Right cardiac atrium (tissue), 5 donors: ENCODE results near the gene SEMA5B. TPM values are rescaled to one million over a fixed set of nuclear protein-coding genes. Genes with fewer than 3 reads are reported as not detected.

Source experiments
- ATAC-seq, 2 donors: fragments of 200-7000 bp; cut with Tn5 transposase; one replicate each; pipeline versions ENCODE4 v1.8.0 to v1.9.1; 2020; ENCODE audit warnings: moderate library complexity in 2 of 2, mild to moderate bottlenecking in 1 of 2
- DNase-seq, 3 donors: peaks; one replicate each; pipeline ENCODE4 v3.0.0-alpha.2; 2020
- H3K27ac ChIP-seq: one replicate; pipeline ENCODE4 v1.5.1; 2013; ENCODE audit warnings: mild to moderate bottlenecking, low read length, control low read depth, moderate library complexity
- H3K27me3 ChIP-seq: one replicate; pipeline ENCODE4 v1.6.1; 2013; ENCODE audit not compliant: control insufficient read depth, insufficient read depth
- H3K4me1 ChIP-seq: one replicate; pipeline ENCODE4 v1.6.1; 2013; ENCODE audit warnings: low read length; ENCODE audit not compliant: control insufficient read depth, insufficient read depth
- H3K4me3 ChIP-seq: one replicate; pipeline ENCODE4 v1.5.1; 2013; ENCODE audit warnings: low read length, control low read depth
- H3K9me3 ChIP-seq: one replicate; pipeline ENCODE4 v1.6.1; 2013; ENCODE audit warnings: low read length; ENCODE audit not compliant: control insufficient read depth
- WGBS: extraction: QIAGEN DNeasy Blood & Tissue Kit; methylation state at CpG from one replicate; pipeline ENCODE4 v1.1.7; 2013; 5-methylcytosine and 5-hydroxymethylcytosine counted together
- intact Hi-C, 4 donors: fragments of 100-400 bp; cut with DNase I; formaldehyde crosslinking; loops; one replicate each; pipeline versions ENCODE4 v1.11.0 to v1.14.0; 2022 to 2023
- long read RNA-seq, 4 donors: library from polyadenylated mRNA; unstranded; transcript quantifications; one replicate each; pipeline ENCODE4 v2.0.0, GENCODE V29; 2020 to 2021
- polyA plus RNA-seq: library from polyadenylated mRNA; stranded (reverse); fragments of 200-250 nt; gene quantifications from one replicate; pipeline ENCODE4 v1.2.3, GENCODE V29; 2013
- total RNA-seq, 4 donors: library from RNA; stranded (reverse); fragmentation: NEBNext Ultra II Directional; extraction: Animal tissue kit (Norgen Biotek cat#: 25700); gene quantifications; one replicate each; pipeline ENCODE4 v1.2.1, GENCODE V29; 2021
- donor health status: healthy with polysubstance abuse.
- donor health status: DM: no; HTN: yes; CAD: no.
- donor health status: DM: no; HTN: no; CAD: no.
- donor health status: DM: no; HTN: yes; CAD: no; lungs with severe emphysema.
- donor health status: DM: yes; HTN: yes; CAD: no.

The SEMA5B gene, protein sequence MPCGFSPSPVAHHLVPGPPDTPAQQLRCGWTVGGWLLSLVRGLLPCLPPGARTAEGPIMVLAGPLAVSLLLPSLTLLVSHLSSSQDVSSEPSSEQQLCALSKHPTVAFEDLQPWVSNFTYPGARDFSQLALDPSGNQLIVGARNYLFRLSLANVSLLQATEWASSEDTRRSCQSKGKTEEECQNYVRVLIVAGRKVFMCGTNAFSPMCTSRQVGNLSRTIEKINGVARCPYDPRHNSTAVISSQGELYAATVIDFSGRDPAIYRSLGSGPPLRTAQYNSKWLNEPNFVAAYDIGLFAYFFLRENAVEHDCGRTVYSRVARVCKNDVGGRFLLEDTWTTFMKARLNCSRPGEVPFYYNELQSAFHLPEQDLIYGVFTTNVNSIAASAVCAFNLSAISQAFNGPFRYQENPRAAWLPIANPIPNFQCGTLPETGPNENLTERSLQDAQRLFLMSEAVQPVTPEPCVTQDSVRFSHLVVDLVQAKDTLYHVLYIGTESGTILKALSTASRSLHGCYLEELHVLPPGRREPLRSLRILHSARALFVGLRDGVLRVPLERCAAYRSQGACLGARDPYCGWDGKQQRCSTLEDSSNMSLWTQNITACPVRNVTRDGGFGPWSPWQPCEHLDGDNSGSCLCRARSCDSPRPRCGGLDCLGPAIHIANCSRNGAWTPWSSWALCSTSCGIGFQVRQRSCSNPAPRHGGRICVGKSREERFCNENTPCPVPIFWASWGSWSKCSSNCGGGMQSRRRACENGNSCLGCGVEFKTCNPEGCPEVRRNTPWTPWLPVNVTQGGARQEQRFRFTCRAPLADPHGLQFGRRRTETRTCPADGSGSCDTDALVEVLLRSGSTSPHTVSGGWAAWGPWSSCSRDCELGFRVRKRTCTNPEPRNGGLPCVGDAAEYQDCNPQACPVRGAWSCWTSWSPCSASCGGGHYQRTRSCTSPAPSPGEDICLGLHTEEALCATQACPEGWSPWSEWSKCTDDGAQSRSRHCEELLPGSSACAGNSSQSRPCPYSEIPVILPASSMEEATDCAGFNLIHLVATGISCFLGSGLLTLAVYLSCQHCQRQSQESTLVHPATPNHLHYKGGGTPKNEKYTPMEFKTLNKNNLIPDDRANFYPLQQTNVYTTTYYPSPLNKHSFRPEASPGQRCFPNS
- 1 to 10 TPM in 3 of 4 donors, under 1 TPM in 1; 0.72 to 4.9 (median 3.1) TPM for total RNA-seq
- 3.3 TPM for polyA plus RNA-seq
- long read RNA-seq, donor 1, partial matches to known transcripts, result 8 of 12 reads
- long read RNA-seq, donor 1, other reads (novel, unspliced or antisense), result 4 of 12 reads
- long read RNA-seq, donor 2, partial matches to known transcripts, result 2 of 6 reads
- long read RNA-seq, donor 2, other reads (novel, unspliced or antisense), result 4 of 6 reads
- long read RNA-seq, donor 3, full-length matches to known transcripts, result 1 of 16 reads
- long read RNA-seq, donor 3, partial matches to known transcripts, result 10 of 16 reads
- long read RNA-seq, donor 3, other reads (novel, unspliced or antisense), result 5 of 16 reads
- long read RNA-seq, donor 4, partial matches to known transcripts, result 0 of 4 reads
- long read RNA-seq, donor 4, other reads (novel, unspliced or antisense), result 4 of 4 reads

DNA sequence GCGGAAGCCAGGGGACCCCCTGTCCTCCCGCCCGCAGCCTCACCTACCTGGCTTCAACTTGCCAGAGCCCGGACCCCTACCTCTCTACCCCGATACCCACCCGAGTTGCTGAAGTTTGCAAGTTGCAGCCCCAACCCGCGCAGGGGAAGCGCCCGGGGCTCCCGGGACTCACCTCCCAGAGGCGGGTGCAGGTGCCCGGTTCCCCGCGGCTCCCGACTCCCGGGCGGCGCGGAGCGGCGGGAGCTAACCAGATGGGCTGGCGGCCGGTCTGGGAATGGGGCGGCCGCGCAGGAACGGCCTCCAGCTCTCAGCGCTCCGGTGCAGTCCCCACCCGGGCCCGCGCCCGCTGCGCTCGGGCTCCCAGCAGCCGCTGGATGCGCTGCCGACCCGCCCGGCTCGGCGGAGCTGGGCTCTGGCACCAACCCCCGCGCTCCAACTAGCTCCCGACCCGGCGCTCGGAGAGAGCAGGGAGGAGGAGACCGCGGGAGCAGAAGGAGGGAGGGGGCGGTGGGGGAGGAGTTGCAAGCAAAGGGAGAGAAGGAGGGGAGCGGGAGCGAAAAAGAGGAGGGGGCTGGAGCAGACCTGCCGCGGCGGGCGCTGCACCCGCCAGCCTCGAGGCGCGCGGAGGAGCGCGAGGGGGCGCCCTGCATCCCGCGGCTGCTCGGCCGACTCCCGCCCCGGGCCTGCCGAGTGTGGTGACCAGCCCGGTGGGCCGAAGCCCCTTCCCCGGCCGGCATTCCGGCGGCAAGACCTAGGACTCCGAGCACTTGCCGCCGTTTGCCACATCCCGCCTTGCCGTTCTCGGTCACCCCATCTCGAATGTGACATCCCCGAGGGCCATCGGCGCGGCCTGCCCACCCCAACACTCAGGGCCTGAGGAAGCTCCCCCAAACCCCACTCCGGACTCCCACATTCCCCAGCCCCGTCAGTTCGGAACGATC is at the start of gene SEMA5B:
SEMA5B (minus strand) TSS at position 472 of the 941 bp plus-strand sequence. CDS start 66,500 bp downstream, outside the sequence.
- peaks cover 2% of the 10 kb centered on the region for H3K4me1 ChIP-seq
- no peaks in the 10 kb centered on the region for H3K9me3 ChIP-seq
- peak; percentile 69 to 73 for ATAC-seq
- WGBS, result under 1% methylated on average over 94 of the region's 94 CpGs
- peak within 1 kb of the TSS; percentile 74 for H3K4me3 ChIP-seq
- DNase-seq, result peak; percentile 36 to 77 (median 70)
- intact Hi-C loops, result loop anchor here (2.0 to 5.0 kb wide), 2 partner anchors 85 kb away; no protein-coding TSS in a partner anchor
- no peaks in the 10 kb centered on the region for H3K27me3 ChIP-seq
- no peak within 1 kb of the TSS for H3K27ac ChIP-seq

DNA sequence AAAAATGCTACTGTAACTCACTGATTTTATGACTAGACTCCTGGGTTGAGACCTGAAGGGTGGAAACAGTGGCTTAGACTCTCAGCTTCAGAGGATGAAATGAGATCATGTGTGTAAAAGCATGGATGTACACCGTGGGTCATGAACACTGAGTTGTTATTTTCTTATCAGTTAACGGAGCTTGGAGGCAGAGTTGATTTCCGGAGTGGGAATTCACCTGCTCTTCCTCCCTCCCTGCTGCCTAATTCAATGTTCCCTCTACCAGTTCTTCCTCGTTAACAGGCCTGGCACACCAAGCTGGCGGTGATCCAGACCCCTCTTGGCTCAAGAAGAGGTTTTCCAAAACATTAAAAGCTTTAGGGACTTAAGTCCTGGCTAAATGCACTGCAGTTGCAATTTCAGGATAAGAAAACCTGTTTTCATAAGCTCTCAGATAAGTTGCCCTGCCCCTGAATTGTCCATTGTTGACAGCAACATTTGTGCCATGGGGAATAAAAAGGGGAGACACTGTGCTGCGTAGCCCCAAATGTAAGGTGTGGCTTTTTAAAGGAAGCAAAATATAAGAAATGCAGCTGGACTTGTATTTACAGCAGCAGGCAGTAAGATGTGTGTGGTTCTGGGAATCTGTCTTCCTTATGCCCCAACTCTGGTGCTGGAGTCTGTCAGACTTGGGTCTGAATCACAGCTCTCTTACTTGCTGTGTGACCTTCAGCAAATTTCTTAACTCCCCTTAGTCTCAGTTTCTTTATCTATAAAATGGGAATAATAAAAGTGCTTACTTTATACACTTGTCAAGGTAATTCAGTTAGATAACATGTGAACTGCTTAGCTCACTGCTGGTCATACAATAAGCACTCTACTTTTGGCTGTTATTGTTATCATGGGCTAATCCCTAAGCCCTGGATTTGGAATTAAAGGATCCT is 49.2 kb upstream of the SEMA5B start:
- ATAC-seq, result peak; percentile 61 to 67
- peaks cover 32% of the 10 kb centered on the region for H3K4me1 ChIP-seq
- no peaks in the 10 kb centered on the region for H3K27me3 ChIP-seq
- H3K9me3 ChIP-seq, result no peaks in the 10 kb centered on the region
- peak; percentile 76 to 88 (median 87) for DNase-seq
- WGBS, result 12% methylated on average over 6 of the region's 6 CpGs
- H3K27ac ChIP-seq, result peak overlapping the region; percentile 72
- H3K4me3 ChIP-seq, result no peak overlapping the region
- intact Hi-C loops, result no loop called here

DNA sequence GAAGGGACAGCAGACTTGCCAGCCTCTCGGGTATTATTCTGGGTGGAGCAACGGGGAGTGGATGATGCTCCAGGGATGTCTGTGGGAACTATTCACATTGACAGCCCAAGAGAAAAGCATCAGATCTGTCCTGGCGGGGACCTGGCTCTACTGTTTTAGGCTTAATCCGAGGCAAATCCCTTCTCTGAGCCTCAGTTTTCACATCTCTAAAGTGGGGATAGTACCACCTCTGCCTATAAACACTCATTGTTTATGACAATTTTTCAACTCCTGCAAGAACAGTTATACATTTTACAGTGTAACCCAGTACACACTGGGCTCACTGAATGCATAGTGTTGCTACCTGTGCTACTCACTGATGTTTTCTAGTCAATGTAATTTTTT is 48.5 kb upstream of the SEMA5B start:
- Histone ChIP-seq H3K4me3 (no peak overlapping the region), H3K27ac (peak overlapping the region; percentile 15), H3K4me1 (peaks cover 34% of the 10 kb centered on the region), H3K9me3 (no peaks in the 10 kb centered on the region), H3K27me3 (no peaks in the 10 kb centered on the region)
- no peak for DNase-seq
- 83% methylated on average over 4 of the region's 4 CpGs for WGBS
- ATAC-seq, result no peak
- intact Hi-C loops, result no loop called here

DNA sequence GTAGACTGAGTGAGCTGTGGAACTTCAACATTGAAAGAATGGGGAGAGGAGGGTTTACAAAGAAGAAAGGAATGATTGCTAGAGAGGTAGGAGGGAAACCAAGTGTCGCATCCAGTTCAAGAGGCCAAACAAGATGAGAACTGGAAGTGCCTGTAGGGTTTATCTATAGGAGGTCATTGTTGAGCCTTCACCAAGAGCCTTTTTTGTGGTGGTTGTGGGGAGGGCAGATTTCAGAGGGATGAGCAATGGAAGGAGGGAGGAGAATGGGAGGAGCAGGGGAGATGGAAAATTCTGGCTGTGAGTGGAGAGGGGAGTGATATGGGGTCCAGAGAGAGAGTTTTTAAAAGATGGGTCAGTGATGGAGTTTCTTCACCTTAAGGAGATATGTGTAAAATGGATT is 47.8 kb upstream of the SEMA5B start:
- H3K4me1 ChIP-seq, result peaks cover 29% of the 10 kb centered on the region
- intact Hi-C loops, result no loop called here
- DNase-seq (no peak), ATAC-seq (no peak)
- peak overlapping the region; percentile 19 for H3K27ac ChIP-seq
- H3K9me3 ChIP-seq, result no peaks in the 10 kb centered on the region
- H3K4me3 ChIP-seq, result no peak overlapping the region
- no peaks in the 10 kb centered on the region for H3K27me3 ChIP-seq
- 88% methylated on average over 1 of the region's 1 CpG for WGBS

DNA sequence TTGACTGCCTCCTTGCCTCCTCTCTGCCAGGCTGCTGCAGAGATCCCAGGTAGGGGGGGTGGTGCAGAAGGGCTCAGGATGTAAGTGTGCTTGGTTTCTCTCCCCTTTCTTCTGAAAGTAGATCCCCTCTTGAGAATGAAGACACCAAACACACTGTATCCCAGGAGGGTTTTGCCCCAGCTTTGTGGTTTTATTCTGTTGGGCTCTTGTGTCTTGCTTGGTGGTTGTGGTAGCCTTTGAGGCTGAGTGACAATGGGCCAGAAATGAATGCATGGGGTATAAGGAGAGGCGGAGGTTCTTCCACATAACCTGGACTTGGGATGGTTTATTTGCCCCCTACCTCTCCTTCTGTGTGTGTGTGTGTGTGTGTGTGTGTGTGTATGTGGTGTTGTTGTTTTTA is 45.0 kb upstream of the SEMA5B start:
- Histone ChIP-seq H3K4me3 (no peak overlapping the region), H3K9me3 (no peaks in the 10 kb centered on the region), H3K27ac (no peak overlapping the region), H3K4me1 (peaks cover 32% of the 10 kb centered on the region), H3K27me3 (no peaks in the 10 kb centered on the region)
- DNase-seq (no peak), ATAC-seq (no peak)
- intact Hi-C loops, result no loop called here
- 98% methylated on average over 1 of the region's 1 CpG for WGBS

DNA sequence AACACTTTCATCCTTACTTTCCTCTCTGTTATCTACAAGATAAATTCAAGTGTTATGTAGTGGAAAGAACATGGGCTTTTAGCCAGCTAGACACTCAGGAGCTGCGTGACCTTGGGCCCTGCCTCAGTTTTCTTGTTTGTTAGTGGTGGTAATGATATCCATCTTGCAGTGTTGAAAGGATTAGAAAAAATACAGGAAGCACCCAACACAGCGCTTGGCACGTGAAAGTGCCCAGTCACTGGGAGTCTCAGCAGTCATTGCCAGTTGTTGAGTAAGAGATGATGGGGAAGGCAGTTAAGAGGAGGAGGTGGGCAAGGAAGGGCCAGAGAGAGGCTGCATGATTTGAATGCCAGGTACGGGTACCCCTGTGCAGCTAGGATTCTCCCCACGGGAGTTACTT is 44.6 kb upstream of the SEMA5B start:
- Histone ChIP-seq H3K27me3 (no peaks in the 10 kb centered on the region), H3K9me3 (no peaks in the 10 kb centered on the region), H3K4me3 (no peak overlapping the region), H3K4me1 (peaks cover 32% of the 10 kb centered on the region), H3K27ac (no peak overlapping the region)
- intact Hi-C loops, result no loop called here
- ATAC-seq (peak; percentile 3 to 5), DNase-seq (no peak)
- 59% methylated on average over 5 of the region's 5 CpGs for WGBS

DNA sequence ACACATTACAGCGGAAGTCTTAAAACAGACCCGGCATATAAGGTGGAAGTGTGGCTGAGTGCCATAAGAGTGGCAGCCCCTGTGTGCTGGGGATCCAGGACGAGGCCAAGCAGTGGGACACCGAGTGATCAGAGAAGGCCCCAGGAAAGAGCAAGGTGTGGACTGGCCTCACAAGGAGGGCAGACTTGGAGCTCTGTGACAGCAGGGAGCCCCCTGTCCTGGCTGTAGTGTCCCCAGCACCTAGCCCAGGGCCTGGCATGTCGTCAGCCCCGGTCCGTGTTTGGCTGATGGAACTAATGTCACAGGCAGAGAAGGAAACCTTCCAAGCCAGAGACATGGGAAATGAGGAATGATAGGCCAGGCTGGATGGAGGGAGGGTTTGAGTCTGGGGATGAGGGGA is 44.0 kb upstream of the SEMA5B start:
- ATAC-seq (no peak), DNase-seq (no peak)
- H3K27me3 ChIP-seq, result no peaks in the 10 kb centered on the region
- H3K9me3 ChIP-seq, result no peaks in the 10 kb centered on the region
- H3K4me1 ChIP-seq, result peaks cover 28% of the 10 kb centered on the region
- 59% methylated on average over 7 of the region's 7 CpGs for WGBS
- intact Hi-C loops, result no loop called here
- H3K27ac ChIP-seq, result no peak overlapping the region
- H3K4me3 ChIP-seq, result no peak overlapping the region

DNA sequence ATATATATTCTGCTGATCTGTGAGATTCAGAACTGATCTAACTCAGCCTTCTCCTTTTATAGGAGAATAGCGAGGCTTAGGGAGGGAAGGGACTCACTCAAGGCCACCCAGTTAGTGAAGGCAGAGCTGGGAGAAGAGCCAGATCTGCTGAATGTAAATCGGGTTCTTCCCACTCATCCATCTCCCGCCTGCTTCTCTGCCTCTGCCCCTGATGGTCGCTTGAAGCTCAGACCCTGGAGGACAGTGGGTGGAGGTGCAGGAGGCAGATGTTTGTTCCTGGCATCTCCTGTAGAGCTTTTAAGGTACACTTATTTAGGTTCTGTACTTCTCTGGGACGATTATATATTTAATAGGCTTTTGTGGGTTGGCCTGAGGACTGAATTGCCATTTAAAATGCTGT is 43.6 kb upstream of the SEMA5B start:
- no peak overlapping the region for H3K4me3 ChIP-seq
- H3K9me3 ChIP-seq, result no peaks in the 10 kb centered on the region
- ATAC-seq, result no peak
- 59% methylated on average over 5 of the region's 5 CpGs for WGBS
- H3K27me3 ChIP-seq, result no peaks in the 10 kb centered on the region
- intact Hi-C loops, result no loop called here
- no peak overlapping the region for H3K27ac ChIP-seq
- H3K4me1 ChIP-seq, result peaks cover 25% of the 10 kb centered on the region
- no peak for DNase-seq

DNA sequence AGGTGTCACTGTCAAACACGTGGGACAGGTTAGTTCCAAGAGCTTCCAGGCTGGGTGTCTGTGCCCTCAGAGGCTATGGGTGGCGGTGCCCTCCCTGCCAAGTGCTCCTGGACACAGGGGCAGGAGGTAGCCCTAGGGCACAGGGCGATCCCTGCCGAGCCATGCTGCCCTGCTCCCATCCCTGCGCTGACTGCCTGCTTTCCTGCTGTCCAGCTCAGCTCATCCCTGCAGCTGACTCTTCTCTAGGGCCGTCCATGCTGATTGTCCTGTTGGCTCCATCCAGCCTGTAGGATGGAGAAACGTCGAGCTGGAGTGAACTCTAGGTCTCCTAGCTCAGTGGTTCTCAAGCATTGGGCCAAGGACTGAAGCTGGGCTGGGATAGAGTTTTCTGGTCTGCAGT is 42.9 kb upstream of the SEMA5B start:
- 73% methylated on average over 8 of the region's 8 CpGs for WGBS
- H3K4me1 ChIP-seq, result peaks cover 21% of the 10 kb centered on the region
- no peak for DNase-seq
- ATAC-seq, result no peak
- intact Hi-C loops, result no loop called here
- no peak overlapping the region for H3K27ac ChIP-seq
- no peaks in the 10 kb centered on the region for H3K9me3 ChIP-seq
- H3K27me3 ChIP-seq, result no peaks in the 10 kb centered on the region
- no peak overlapping the region for H3K4me3 ChIP-seq
